Activated CD4-positive, alpha-beta T cell treated with anti-CD3 and anti-CD28 coated beads, Interleukin-2, amount 50 U/mL, for 4 hours (primary cell): ENCODE data around the gene ATP2A3.
"Not testable (repeated sequence)": the region's sequence is repeated elsewhere in the genome, so short reads cannot be mapped to it uniquely, and the experiment has no call there.

Experiments used
- DNase-seq, 2 experiments: peaks; one replicate each; pipeline ENCODE4 v3.0.0-alpha.2; 2020

The ATP2A3 gene

DNA sequence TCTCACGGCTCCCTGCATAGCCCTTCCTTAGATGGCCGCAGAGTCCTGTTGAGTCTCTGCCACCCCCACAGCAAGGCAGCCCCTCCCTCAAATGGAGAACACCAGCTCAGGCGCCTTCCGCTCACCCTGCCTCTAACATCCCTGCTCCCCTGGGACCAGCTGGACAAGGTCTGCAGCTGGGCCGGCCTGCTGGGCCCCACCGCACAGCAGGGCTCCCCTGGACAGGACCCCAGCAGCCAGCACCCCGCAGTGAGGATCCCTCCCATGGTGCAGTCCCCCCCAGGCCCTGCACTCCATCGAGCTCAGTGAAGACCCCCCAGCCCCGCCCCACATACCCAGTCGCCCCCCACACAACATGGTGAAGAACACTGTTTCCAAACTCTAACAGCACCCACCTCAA lies 10.2 kb downstream of the ATP2A3 start:
- DNase-seq = no peak

DNA sequence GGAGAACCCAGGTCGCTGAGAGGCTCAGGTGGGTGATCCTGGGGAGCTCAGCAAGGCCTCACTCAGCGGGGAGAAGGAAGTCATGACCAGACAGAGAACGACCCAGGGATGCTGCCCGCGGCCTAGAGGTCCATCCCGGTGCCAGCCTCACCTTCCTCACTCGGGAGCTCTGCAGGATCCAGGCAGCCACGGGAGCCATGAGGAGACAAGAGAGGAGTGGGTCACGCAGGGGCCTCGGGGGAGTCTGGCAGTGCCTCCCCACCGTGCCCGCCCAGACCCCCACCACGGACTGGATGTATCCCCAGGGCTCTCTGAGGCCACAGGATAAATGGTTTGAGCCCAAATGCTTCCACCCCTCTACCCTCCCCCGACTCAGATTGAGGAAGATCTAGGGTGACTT lies 10.7 kb downstream of the ATP2A3 start:
- DNase-seq = no peak

DNA sequence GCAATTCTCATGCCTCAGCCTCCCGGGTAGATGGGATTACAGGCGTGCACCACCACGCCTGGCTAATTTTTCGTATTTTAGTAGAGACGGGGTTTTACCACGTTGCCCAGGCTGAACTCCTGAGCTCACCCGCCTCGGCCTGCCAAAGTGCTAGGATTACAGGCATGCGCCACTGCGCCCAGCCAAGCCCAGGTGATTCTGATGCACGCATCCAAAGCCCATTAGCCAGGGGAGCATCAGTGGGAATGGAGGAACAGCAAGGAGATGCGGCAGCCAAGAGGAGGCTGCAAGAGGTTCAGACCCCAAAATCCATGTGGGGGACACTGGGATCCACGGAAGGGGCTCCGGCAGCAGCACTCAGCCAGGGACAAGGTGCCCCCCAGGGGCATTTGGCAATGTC lies 12.1 kb downstream of the ATP2A3 start:
- DNase-seq = no peak

DNA sequence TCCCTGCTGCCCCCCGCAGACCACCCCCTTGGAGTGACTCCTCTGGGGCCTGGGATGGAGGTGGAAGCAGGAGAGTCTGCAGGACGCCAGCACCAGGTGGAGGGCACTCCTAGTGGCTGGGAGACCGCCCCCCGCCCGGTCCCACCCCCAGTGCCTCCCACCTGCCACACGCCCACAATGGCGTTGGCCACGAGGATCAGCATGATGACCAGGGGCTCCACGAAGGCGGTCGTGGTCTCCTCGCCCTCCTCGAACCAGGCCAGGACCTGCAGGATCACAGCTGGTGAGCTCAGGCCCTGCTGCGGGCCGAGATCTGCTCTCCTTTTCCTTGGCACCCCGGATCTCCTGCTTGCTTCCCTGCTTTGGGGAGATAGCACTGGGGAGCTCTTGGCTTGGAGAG lies 12.8 kb downstream of the ATP2A3 start:
- DNase-seq = no peak

DNA sequence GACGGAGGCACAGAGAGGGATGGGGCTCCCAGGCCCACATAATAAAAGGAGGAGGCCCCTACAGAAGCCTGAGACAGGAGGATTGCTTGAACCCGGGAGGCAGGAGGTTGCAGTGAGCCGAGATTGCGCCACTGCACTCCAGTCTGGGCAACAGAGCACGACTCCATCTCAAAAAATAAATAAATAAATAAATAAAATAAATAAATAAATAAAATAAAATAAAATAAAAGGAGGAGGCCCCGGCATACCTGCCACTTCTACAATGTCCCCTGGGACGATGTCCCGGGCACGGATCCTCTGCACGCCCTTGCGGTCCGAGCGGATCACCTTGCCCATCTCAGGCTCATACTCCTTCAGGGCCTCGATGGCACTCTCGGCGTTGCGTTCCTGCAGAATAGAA lies 13.2 kb downstream of the ATP2A3 start:
- no peak for DNase-seq

DNA sequence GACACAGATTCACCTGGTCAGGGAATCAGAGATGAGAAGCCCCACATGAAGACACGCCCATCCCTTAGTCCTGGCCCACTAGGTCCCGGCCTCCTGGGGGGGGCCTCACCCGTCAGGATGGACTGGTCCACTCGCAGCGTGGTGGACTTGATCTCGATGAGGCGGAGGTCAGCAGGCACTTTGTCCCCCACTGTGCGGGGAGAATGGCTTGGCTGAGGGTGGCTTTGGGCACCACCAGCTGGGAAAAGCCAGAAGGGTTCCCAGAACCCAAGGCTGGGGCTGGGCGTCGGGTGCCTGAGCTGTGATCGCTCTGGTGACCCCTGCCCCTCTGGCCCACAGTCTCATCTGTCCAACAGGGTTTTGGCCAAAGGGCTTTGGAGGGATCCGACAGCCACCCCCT lies 13.7 kb downstream of the ATP2A3 start:
- DNase-seq = no peak

DNA sequence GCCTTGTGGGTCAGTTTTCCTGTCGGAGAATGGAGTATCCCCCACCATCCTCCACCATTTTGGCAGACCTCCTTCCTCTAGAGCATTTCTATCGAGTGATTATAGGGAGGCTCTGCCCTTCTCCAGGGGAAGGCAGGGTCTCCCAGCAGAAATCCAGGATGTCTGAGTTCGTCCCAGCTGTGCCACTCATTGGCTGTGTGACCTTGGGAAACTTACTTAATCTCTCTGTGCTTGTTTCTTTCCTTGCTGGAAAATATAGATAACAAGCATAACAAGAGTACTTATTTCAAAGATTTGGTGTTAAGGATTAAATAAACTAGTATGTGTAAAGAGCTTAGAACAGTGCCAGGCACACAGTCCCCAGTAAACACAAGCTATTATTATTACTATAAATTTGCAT lies 14.8 kb downstream of the ATP2A3 start:
- no peak for DNase-seq

DNA sequence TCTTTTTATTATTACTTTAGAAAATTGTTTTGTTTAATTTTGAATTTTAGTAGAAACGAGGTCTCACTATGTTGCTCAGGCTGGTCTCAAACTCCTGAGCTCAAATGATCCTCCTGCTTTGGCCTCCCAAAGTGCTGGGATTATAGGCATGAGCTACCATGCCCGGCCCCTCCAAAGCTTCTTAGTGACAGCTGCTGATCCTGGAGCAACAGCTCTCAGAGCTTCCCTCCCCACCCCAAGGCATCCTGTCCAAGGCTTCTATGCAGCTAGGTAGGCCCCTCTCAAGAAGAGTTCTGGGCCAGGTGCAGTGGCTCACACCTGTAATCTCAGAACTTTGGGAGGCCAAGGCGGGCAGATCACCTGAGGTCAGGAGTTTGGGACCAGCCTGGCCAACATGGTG lies 15.7 kb downstream of the ATP2A3 start:
- DNase-seq = not testable (repeated sequence)

DNA sequence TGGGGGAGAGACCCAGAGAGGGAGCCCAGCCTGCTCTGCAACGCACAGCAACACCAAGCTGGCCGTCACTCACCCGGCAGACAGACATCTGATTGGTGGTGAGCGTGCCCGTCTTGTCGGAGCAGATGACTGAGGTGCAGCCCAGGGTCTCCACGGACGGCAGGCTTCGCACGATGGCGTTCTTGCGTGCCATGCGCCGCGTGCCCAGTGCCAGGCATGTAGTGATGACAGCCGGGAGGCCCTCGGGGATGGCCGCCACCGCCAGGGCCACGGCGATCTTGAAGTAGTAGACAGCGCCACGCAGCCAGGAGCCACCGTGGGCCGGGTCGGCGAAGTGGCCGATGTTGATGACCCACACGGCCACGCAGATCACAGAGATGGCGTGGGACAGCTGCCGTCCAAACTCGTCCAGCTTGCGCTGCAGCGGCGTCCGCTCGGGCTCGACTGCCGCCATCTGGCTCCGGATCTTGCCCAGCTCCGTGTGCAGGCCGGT lies 16.9 kb downstream of the ATP2A3 start:
- DNase-seq = no peak

DNA sequence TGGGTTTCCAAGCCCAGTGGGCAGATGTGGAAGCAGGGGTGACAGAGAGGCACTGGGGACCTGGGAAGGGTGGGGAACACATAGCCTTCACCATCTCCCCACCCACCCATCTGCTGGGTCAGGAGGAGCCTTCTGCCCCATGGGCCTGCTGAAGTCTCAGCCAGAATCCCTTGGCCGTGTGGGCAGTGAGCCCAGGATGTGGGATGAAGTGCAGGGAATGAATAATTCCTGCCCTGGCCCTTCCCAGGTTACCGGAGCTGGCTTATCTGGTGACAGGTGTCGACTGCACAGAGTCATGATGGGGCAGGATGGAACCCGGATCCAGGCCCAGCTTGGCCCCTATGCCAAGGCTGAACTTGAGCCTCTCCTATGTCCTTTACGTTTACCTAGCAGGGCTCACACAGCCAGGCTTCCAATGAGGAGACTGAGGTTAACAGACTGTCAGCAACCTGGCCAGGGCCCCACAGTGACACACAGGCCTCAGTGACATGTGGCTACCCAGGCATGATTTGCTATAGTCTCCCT lies 17.5 kb downstream of the ATP2A3 start:
- no peak for DNase-seq

DNA sequence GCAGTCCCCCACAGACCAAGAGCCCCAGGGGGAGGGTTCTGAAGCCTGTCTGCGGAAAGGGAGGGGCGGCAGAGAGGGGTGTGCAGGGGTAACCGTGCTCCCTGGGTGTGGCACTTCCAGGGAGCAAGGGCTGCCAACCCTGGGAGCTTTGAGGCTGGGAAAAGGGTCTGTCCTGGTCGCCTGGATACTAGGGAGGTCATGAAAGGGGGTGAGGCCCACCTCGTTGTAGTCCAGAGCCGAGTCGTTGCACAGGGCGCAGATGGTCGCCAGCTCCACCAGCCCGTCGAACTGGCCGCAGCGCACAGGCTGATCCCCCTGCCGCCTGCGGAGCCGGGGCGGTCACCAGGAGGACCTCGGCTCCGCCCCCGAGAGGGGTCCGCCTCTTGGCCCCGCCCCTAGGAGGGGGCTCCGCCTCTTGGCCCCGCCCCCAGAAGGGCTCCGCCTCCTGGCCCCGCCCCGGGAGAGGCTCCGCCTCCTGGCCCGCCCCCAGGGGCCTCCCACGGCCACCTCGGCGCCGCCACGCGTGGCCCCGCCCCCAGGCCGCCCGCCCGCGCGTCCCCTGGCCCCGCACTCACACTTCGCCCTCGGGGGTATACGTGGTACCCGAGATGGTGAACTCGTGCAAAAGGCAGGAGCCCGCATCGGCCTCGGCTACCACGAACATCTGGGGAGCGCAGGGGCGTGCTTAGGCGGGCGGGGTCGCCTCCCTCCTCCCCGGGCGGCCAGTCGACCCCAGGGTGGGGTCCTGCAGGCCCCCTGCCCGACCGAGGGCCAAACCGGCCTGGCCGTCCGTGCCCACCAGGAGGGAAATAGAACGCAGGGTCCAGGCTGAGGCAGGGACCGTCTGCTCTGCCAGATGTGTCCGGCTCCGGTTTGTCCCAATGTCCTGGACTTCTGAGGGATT lies 19.5 kb downstream of the ATP2A3 start:
- no peak for DNase-seq

DNA sequence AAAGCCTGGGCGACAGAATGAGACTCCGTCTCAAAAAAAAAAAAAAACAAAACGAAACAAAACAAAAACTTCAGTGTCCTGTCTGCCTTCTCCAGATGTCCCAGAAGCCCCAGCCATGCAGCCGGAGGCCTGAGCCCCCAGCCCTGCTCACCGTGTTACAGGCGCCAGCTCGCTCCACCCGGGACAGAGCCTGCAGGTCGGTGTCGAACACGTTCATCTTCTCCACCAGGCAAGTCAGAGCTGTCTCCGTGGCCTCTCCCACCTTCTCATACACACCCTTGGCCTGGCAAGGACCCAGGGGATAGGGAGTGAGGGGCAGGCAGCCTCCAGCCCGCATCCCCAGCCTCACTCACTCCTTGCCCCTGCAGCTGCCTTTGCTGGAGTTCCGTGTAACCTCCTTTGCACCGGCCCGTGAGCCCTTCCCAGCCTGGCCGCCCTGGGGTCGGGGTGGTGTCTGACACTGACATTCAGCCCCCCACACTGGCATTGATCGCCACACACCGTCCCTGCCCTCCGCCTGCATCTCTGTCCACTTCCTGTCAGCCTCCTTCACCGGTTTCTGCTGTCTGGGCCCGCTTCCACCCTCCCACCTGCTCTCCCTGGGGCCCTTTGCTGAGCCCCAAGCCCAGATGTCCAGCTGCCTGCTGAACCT lies 20.9 kb downstream of the ATP2A3 start:
- no peak for DNase-seq

DNA sequence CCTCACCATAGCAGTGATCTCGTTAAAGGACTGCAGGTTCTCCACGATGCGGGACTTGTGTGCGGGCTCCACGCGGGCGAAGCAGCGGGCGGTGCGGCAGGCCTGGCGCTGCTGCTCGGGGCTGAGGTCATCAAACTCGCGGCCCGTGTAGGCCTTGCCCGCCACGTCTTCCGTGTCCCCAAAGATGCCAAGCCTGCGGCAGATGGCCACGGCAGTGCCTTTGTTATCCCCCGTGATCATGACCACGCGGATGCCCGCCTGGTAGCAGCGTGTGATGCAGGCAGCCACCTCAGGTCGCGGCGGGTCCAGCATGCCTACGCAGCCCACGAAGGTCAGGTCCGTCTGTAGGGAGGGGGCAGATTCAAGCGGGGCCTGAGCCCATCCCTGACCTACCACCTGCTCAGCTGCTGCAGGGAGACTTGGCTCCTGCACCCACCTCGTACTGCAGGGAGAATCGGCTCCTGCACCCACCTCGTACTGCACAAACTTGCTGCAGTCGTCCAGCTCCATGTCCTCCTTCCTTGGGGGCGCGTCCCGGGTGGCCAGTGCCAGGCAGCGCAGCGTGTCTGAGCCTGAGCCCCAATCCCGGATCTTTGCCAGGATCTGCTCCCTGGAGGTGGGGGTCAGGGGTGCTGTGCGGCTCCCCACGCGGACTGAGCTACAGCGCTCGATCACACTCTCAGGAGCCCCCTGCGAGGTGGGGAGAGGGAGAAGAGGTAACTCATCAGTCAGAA lies 23.1 kb downstream of the ATP2A3 start:
- DNase-seq = no peak

DNA sequence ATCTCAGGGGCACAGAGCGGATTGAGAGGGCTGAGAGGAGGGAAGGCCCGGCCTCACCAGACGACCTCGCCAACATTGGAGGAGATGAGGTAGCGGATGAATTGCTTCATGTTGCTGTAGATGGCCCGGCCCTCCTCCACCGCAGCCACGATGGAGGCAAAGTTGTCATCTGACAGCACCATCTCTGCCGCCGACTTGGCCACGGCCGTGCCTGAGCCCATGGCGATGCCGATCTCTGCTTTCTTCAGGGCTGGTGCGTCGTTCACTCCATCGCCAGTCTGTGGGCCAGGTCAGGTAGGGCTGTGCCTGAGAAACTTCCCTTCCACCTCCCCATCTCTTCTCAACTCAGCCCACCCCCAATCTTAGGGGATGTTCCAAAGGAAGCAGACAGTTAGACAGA lies 26.9 kb downstream of the ATP2A3 start:
- no peak for DNase-seq

DNA sequence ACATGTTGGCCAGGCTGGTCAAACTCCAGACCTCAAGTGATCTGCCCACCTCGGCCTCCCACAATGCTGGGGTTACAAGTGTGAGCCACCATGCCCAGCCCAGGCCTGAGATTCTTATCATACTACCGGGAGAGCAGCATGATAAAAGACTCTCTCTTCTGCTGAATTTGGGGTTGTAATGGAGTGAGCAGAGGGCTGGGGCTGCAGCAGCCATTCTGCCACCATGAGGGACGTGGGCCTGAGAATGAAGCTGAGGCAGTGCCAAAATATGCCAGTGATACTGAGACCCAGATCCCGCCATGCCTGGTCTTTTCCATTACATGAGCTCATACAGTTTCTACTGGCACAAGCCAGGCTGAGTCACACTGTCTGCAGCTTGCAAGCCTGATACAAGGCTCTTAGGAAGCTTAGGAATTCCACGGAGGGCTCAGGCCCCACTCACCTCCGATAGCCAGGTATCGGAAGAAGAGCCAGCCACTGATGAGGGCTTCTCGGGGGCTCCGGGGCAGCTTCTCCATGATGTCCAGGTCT lies 28.3 kb downstream of the ATP2A3 start:
- no peak for DNase-seq

DNA sequence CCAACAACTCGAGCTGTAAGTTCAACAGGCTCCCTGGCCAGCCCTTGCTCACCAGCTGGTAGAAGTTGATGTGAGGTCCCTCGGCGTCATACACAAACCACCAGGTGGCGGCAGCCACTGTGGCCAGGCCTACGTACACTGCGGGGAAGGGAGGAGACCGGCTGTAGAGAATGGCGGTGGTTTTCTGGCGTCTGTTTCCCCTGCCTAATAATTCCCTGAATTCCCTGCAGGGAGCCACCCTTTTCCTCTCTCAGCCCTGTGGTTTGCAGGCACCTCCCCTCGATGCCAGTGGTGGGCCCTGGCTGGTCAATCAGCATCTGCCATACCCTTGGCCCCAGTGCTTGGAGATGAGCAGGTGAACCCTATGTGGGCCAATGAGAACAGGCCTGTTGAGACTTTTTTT lies 29.1 kb downstream of the ATP2A3 start:
- DNase-seq = no peak

DNA sequence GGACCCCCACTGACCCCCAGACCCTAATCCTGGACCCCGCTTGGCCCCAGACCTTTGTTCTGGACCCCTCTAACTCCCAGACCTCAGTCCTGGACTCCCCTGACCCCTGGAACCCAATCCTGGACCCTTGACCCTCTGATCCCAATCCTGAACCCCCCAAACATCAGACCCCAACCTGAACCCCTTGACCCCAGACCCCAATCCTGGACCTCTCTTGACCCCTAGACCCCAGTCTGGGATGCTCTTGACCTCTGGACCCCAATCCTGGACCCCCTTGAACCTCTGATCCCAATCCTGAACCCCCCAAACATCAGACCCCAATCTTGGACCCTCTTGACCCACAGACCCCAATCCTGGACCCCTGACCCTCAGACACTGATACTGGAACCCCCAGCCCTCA lies 34.5 kb downstream of the ATP2A3 start:
- no peak for DNase-seq

DNA sequence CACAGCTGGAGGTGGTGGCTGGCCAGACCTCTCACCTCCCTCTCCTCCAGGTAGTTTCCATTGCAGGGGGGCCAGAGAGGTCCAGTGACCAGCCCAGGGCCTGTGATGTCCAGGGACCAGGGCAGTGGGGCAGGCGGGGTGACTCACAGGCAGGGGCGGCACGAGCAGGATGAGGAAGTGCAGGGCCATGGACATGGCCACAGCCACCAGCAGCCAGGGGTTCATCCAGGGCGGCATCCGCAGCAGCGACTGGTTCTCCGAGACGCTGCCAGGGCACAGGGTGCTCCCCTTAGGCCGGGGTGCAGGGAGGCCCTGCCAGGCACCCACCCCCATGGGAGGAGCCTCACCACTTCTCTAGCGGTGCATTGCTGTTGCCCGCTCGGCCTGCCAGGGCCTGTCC lies 35.1 kb downstream of the ATP2A3 start:
- DNase-seq = no peak

DNA sequence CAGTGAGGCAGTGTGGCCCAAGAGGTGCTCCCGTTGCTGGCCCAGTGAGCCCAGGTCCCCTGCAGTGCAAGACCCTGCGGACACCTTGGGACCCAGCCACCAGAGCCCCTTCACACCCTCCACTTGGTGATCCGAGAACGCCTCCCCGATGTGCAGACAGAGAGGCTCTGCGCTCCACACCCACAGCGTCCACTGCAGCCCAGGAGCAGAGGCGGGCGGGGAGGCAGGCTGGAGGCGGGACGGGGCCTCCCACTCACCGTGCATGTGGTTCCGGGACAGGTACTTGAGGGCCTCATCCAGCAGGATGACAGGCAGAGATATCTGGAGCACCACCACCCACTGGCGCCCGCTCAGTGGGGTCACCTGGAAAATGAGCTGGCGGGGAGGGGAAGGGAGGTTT lies 35.8 kb downstream of the ATP2A3 start:
- no peak for DNase-seq

DNA sequence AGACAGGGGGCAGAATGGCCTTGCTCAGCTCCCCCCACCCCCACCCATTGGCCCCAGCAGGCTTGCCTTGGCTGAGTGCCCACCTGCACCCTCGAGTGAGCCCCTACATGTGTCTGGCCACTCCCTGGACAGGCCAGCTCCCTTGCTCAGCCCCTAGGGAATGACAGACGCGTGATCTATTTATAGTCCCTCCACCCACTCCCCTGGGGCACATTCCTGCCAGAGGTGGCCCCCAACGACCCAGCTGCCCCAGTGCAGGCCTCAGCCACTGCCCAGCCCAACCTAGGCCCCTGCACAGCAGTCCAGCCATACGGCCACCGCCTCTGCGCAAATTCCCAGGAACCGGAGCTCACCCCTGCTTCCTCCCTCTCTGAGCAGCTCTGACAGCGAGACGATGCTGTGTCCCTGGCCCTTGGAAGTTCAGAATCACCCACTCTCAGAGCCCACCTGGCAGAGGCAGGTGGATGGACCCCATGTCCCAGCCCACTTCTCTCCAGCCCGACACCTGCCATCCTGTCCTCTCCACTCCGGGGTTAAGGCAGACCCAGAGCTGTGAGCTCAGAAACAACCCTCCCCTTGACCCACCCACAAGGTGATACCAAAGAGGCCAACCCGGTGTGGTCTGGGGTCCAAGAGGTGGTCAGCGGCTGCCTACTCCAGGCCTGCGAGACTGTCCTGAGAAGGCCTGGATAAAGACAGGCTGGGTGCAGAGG lies 36.5 kb downstream of the ATP2A3 start:
- no peak for DNase-seq

DNA sequence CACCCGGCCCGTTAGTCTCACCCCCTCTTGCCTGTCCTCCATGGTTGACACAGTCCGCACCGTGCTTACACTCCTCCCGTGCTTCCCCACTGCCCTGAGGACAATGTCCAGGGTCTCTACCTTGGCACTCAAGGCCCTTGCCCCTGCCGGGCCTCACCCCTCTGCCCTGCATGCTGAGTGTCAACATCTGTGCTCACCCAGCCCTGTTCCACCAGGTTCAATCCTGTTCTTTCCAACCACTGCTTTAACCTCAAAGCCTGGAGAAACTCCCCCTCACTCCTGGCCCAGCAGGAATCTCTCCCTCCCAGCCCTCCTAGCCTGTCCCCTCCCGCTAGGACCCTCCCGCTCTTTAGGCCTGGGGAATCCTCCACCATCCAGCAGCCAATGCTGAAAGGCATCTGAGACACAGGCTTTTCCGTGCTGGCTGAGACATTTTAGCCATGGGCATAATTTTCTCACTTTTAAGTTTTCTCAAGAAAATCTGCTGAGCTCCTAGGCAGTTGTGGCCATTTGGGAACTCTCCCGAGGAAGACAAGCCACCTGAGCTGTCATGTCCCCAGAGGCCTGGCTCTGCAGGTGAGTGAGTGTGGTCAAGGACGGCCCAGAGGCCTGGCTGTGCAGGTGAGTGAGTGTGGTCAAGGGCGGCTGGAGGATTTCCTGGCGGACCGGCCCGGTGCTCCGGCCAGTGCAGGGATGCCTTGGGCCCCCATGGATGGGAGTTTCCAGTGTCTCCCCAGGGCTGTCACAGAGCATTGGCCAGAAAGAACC lies 37.2 kb downstream of the ATP2A3 start:
- no peak for DNase-seq
